Stomach (tissue), 9 donors: ENCODE data around the gene RNF2. TPM values are rescaled to one million over a fixed set of nuclear protein-coding genes. Genes with fewer than 3 reads are reported as not detected.
A peak's percentile ranks its signal among the peaks of the same experiment; 100 is the strongest.

ENCODE experiments used
- DNase-seq, 2 donors: peaks; one replicate each; pipeline versions ENCODE4 v3.0.0 to v3.0.0-alpha.2; 2013 to 2019
- H3K27ac ChIP-seq, 5 donors: fragments of 200-600 bp in 4 of 5; sonication (generic) in 4 of 5; one replicate each; pipeline ENCODE4 v1.5.1; 2013 to 2019; ENCODE audit warnings: mild to moderate bottlenecking in 1 of 5, moderate library complexity in 1 of 5
- H3K27me3 ChIP-seq, 3 donors: fragments of 200-600 bp; sonication (generic); one replicate each; pipeline ENCODE4 v1.5.1; 2017 to 2019; ENCODE audit warnings: mixed run types in 1 of 3
- H3K36me3 ChIP-seq, 4 donors: fragments of 200-600 bp; sonication (generic); 1 replicate in 3 of 4; 2 replicates in 1 of 4; pipeline ENCODE4 v1.5.1; 2016 to 2019
- H3K4me1 ChIP-seq, 4 donors: fragments of 200-600 bp; sonication (generic); one replicate each; pipeline ENCODE4 v1.5.1; 2016 to 2019
- H3K4me3 ChIP-seq, 4 donors: fragments of 200-600 bp; sonication (generic) in 3 of 4; one replicate each; pipeline ENCODE4 v1.5.1; 2016 to 2019; ENCODE audit warnings: mild to moderate bottlenecking in 1 of 4
- H3K9me3 ChIP-seq, 4 donors: fragments of 200-600 bp; sonication (generic); one replicate each; pipeline ENCODE4 v1.5.1; 2016 to 2019
- CTCF ChIP-seq, 7 experiments: fragments of 450-650 bp in 4 of 7; fragments of 200-600 bp in 3 of 7; sonication (generic) in 3 of 7; IDR thresholded peaks; one replicate each; pipeline ENCODE4 v1.5.1; 2016 to 2019; ENCODE audit warnings: antibody characterized with exemption in 7 of 7, control low read depth in 2 of 7, mild to moderate bottlenecking in 1 of 7
- EP300 ChIP-seq: sonication (generic); formaldehyde crosslinking; IDR thresholded peaks from one replicate; pipeline ENCODE4 v1.6.1; 2017; ENCODE audit warnings: antibody characterized with exemption
- POLR2A ChIP-seq, 4 donors: fragments of 450-650 bp; IDR thresholded peaks; one replicate each; pipeline ENCODE4 v1.6.1; 2016; ENCODE audit warnings: antibody characterized with exemption in 4 of 4, control low read depth in 2 of 4, mild to moderate bottlenecking in 1 of 4, moderate library complexity in 1 of 4
- POLR2AphosphoS5 ChIP-seq, 3 donors: sonication (generic); formaldehyde crosslinking; IDR thresholded peaks; one replicate each; pipeline ENCODE4 v1.6.1; 2016; ENCODE audit warnings: antibody characterized with exemption in 3 of 3
- WGBS, 5 donors: extraction: QIAGEN DNeasy Blood & Tissue Kit in 3 of 5; methylation state at CpG; one replicate each; pipeline versions ENCODE4 v1.1.5 to v1.1.7; 2013 to 2018; 5-methylcytosine and 5-hydroxymethylcytosine counted together
- intact Hi-C: fragments of 100-400 bp; cut with DNase I; formaldehyde crosslinking; loops from one replicate; pipeline ENCODE4 v1.15.1; 2023; ENCODE audit warnings: low total_unique reads
- polyA plus RNA-seq, 3 donors: library from polyadenylated mRNA; stranded (reverse); fragments of 200-250 nt; gene quantifications; one replicate each; pipeline ENCODE4 v1.2.3, GENCODE V29; 2013
- total RNA-seq, 5 donors: library from RNA; depleted of rRNA; stranded (reverse); fragments of >200 nt; gene quantifications; one replicate each; pipeline versions ENCODE4 v1.1.0 to v1.2.3, GENCODE V29; 2014 to 2016
- donor health status: healthy with polysubstance abuse.
- donor health status: Bipolar disorder and iron deficiency.
- donor health status: healthy.

RNF2 gene
- total and polyA plus RNA-seq, 8 donors, result 0.29 to 76.1 (median 6.4) TPM

- no peak overlapping the region for H3K27ac ChIP-seq
- TF ChIP-seq POLR2A (IDR thresholded peaks at IDR 0.05), result no peak
- WGBS, 5 donors, result 38 to 70% (median 46%) methylated on average over 1 of the region's 1 CpG
- intact Hi-C loops, result no loop called here
- H3K4me3 ChIP-seq, result no peak overlapping the region
- H3K9me3 ChIP-seq, result no peaks in the 10 kb centered on the region
- peaks cover under 1 to 13% (median 9%) of the 10 kb centered on the region in 4 donors for H3K4me1 ChIP-seq
- H3K36me3 ChIP-seq, result no peaks in the 10 kb centered on the region
- no peaks in the 10 kb centered on the region for H3K27me3 ChIP-seq
- DNase-seq, result no peak
These were observed 3.6 kb upstream of the RNF2 start for GRCh38 chr1:185041742-185042141.

DNA sequence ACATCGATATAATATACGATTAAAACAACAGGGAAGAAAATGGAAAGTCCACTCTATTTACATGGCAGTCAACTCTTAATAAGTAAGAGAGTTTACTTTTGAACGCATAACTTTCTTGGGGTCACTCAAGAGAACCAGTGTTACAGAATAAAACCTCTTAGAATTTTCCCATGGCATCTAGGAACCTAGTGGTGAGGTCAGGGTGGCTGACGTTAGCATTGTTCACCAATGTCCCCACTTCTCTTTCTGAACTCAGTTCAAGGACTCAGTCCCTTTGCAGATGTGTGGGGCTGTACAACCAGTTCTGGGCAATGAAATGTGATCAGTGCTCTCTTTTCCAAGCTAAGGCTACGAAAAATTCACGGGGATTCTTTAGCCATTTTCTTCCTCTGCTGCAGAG is 2.6 kb upstream of the RNF2 start:
- Histone ChIP-seq H3K27ac (no peak overlapping the region), H3K4me3 (no peak overlapping the region), H3K4me1 (peaks cover 8 to 23% (median 19%) of the 10 kb centered on the region in 4 donors), H3K36me3 (no peaks in the 10 kb centered on the region), H3K9me3 (no peaks in the 10 kb centered on the region), H3K27me3 (no peaks in the 10 kb centered on the region)
- 86 to 90% (median 87%) methylated on average over 6 of the region's 6 CpGs for WGBS, 5 donors
- TF ChIP-seq POLR2A (IDR thresholded peaks at IDR 0.05) (no peak), EP300 (no peak), CTCF (IDR thresholded peaks at IDR 0.05) (no peak), POLR2AphosphoS5 (IDR thresholded peaks at IDR 0.05) (no peak)
- intact Hi-C loops, result no loop called here
- DNase-seq, result no peak

DNA sequence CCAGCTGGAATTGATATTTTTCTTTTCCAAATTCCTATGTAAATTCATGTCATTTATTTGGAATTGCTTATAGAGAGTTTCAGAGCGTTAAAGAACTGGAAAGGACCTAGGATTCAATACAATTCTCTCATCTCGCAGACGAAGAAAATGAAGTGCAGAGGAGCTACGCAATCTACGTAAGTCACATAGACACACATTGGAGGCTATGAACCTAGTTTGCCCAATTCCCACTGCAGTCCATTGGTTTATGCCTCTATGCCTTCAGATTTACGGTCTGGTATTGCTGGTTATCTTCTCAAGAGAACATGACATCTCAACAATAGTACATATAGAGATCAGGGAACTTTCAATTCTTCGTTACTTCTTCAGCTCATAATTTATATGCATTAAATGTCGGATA is 971 bp upstream of the RNF2 start:
- 63 to 76% (median 70%) methylated on average over 8 of the region's 8 CpGs for WGBS, 5 donors
- Histone ChIP-seq H3K27ac (peak overlapping the region in 4 of 5 donors; percentile 42 to 93 (median 90)), H3K9me3 (no peaks in the 10 kb centered on the region), H3K27me3 (no peaks in the 10 kb centered on the region), H3K4me3 (peak overlapping the region in 1 of 4 donors; percentile 85), H3K36me3 (no peaks in the 10 kb centered on the region), H3K4me1 (peaks cover 8 to 29% (median 24%) of the 10 kb centered on the region in 4 donors)
- no peak for TF ChIP-seq CTCF (IDR thresholded peaks at IDR 0.05)
- no peak for TF ChIP-seq POLR2AphosphoS5 (IDR thresholded peaks at IDR 0.05)
- no peak for TF ChIP-seq POLR2A (IDR thresholded peaks at IDR 0.05)
- no peak for TF ChIP-seq EP300
- intact Hi-C loops, result no loop called here
- DNase-seq, result peak in 1 of 2 donors; percentile 35

DNA sequence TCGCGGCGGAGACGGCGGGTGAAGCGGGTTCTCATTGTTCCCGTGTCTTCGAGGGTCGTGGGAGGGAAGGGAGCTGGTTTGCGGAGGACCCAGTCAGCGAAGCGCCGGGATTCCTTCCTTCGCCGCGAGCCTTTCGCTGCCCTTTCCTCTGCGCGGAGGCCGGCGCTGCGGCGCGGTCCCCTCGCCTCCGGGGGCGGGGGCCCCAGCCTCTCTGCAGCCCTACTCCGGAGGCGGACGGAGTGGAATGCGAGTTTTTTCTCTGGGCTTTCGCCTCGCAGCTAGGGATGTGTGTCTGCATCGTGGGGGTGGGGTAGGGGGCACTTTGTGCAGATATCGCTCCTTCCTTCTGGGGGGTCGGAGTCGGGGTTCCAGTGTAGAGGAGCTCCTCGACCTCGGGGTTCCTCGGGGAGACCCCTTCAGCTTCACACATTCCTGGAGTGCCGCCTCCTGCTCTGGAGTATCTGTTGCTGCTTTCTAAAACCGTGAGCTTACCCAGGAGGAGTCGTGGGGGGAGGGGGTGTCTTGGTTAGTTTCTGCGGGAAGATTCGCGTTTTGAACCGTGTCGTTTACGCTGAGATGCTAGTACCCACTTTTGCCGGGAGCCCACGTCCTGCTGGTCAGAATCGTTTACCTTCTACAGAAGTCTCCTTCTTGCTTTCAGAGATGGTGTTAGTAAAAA is 595 bp downstream of the RNF2 start:
- TF ChIP-seq EP300 (no peak), CTCF (IDR thresholded peaks at IDR 0.05) (no peak), POLR2A (IDR thresholded peaks at IDR 0.05) (no peak), POLR2AphosphoS5 (IDR thresholded peaks at IDR 0.05) (no peak)
- 0 to 1% (median 1%) methylated on average over 31 to 52 of the region's 52 CpGs for WGBS, 5 donors
- intact Hi-C loops, result no loop called here
- Histone ChIP-seq H3K36me3 (no peaks in the 10 kb centered on the region), H3K4me3 (peak overlapping the region; percentile 74 to 88 (median 86)), H3K4me1 (peaks cover 8 to 31% (median 24%) of the 10 kb centered on the region in 4 donors), H3K27ac (peak overlapping the region; percentile 87 to 93 (median 91)), H3K27me3 (no peaks in the 10 kb centered on the region), H3K9me3 (no peaks in the 10 kb centered on the region)
- peak; percentile 30 to 80 for DNase-seq

DNA sequence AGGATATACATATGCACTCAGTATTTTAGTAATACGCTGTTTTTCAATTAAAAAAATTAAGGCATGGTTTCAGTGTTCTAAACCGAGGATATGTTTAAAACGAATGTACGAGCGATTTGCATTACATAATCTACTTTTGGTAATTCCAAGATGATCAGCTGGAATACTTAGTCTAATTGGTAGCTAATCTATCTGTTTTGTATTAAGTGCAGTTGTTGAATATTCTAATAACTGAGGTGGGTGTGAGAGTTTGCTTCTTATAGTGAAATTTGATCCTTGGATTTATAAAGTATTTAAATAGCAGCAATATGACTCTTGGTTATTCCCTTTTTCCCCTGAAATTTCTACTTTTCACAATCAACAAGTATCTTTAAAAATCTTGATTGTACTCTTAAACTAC is 1.3 kb downstream of the RNF2 start:
- no peak overlapping the region for H3K27ac ChIP-seq
- intact Hi-C loops, result no loop called here

More for the DNA sequence above, 1.3 kb downstream of the RNF2 start:
- 0 to 3% (median 1%) methylated on average over 5 of the region's 5 CpGs for WGBS, 5 donors
- Histone ChIP-seq H3K4me3 (peak overlapping the region; percentile 74 to 88 (median 86)), H3K36me3 (no peaks in the 10 kb centered on the region), H3K27me3 (no peaks in the 10 kb centered on the region), H3K9me3 (no peaks in the 10 kb centered on the region), H3K4me1 (peaks cover 8 to 35% (median 24%) of the 10 kb centered on the region in 4 donors)
- TF ChIP-seq EP300, result no peak
- no peak for TF ChIP-seq POLR2AphosphoS5 (IDR thresholded peaks at IDR 0.05)
- TF ChIP-seq CTCF (IDR thresholded peaks at IDR 0.05), result no peak
- TF ChIP-seq POLR2A (IDR thresholded peaks at IDR 0.05), result no peak
- no peak for DNase-seq
